ENCODE data around the gene UMODL1. TPM values are rescaled to one million over a fixed set of nuclear protein-coding genes. Genes with fewer than 3 reads are reported as not detected.

UMODL1 gene
- total and polyA plus RNA-seq, 10 of the 15 experiments (the other 5 are each of a cell fraction or from before 2014, with no cell fraction given) = 0.01 to 0.11 (median 0.03) TPM; not detected in 5

DNA sequence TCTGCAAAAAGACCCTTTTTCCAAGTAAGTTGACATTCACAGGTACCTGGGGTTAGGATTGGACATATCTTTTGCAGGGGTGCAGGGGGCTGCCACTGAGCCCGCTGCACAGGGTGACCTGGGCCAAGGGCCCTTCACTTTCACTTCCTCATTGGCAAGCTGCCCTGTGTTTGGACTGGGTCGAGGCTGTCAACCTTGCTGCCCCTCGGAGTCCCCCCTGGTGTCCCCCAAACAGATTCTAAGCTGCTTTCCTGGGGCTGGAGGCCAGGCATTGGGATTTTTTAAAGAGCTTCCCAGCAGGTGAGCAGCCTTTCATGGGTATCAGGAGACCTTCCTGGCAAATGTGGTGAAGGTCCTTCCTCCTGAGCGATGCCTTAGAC is 7.9 kb upstream of the UMODL1 start (continued):
- TF ChIP-seq, protein P1, sequence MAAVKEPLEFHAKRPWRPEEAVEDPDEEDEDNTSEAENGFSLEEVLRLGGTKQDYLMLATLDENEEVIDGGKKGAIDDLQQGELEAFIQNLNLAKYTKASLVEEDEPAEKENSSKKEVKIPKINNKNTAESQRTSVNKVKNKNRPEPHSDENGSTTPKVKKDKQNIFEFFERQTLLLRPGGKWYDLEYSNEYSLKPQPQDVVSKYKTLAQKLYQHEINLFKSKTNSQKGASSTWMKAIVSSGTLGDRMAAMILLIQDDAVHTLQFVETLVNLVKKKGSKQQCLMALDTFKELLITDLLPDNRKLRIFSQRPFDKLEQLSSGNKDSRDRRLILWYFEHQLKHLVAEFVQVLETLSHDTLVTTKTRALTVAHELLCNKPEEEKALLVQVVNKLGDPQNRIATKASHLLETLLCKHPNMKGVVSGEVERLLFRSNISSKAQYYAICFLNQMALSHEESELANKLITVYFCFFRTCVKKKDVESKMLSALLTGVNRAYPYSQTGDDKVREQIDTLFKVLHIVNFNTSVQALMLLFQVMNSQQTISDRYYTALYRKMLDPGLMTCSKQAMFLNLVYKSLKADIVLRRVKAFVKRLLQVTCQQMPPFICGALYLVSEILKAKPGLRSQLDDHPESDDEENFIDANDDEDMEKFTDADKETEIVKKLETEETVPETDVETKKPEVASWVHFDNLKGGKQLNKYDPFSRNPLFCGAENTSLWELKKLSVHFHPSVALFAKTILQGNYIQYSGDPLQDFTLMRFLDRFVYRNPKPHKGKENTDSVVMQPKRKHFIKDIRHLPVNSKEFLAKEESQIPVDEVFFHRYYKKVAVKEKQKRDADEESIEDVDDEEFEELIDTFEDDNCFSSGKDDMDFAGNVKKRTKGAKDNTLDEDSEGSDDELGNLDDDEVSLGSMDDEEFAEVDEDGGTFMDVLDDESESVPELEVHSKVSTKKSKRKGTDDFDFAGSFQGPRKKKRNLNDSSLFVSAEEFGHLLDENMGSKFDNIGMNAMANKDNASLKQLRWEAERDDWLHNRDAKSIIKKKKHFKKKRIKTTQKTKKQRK (IDR thresholded peaks at IDR 0.05; ENCODE audit: low read depth, low read length) = no peak
- TF ChIP-seq EZH2 (IDR thresholded peaks at IDR 0.05; ENCODE audit: borderline replicate concordance, control insufficient read depth, low read depth, low read length) (no peak), PAX5 (IDR thresholded peaks at IDR 0.05; ENCODE audit: borderline replicate concordance, low read depth, low read length) (no peak), BMI1 (IDR thresholded peaks at IDR 0.05; ENCODE audit: borderline replicate concordance) (no peak), CHD4 (IDR thresholded peaks at IDR 0.05) (no peak), ZBTB33 (IDR thresholded peaks at IDR 0.05) (no peak), STAT1 (conservative IDR thresholded peaks at IDR 0.05) (no peak), MAX (IDR thresholded peaks at IDR 0.05; ENCODE audit: low read depth, low read length) (no peak), SMAD1 (IDR thresholded peaks at IDR 0.05; ENCODE audit: low read depth, partially characterized antibody) (no peak), MYB (IDR thresholded peaks at IDR 0.05; ENCODE audit: borderline replicate concordance, low read depth, low read length) (0 out of 2 replicates have a peak, but pooled peaks have one; percentile 18)
- TF ChIP-seq, protein P2, sequence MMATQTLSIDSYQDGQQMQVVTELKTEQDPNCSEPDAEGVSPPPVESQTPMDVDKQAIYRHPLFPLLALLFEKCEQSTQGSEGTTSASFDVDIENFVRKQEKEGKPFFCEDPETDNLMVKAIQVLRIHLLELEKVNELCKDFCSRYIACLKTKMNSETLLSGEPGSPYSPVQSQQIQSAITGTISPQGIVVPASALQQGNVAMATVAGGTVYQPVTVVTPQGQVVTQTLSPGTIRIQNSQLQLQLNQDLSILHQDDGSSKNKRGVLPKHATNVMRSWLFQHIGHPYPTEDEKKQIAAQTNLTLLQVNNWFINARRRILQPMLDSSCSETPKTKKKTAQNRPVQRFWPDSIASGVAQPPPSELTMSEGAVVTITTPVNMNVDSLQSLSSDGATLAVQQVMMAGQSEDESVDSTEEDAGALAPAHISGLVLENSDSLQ (IDR thresholded peaks at IDR 0.05) = peak; percentile 55
- TF ChIP-seq, protein P3, sequence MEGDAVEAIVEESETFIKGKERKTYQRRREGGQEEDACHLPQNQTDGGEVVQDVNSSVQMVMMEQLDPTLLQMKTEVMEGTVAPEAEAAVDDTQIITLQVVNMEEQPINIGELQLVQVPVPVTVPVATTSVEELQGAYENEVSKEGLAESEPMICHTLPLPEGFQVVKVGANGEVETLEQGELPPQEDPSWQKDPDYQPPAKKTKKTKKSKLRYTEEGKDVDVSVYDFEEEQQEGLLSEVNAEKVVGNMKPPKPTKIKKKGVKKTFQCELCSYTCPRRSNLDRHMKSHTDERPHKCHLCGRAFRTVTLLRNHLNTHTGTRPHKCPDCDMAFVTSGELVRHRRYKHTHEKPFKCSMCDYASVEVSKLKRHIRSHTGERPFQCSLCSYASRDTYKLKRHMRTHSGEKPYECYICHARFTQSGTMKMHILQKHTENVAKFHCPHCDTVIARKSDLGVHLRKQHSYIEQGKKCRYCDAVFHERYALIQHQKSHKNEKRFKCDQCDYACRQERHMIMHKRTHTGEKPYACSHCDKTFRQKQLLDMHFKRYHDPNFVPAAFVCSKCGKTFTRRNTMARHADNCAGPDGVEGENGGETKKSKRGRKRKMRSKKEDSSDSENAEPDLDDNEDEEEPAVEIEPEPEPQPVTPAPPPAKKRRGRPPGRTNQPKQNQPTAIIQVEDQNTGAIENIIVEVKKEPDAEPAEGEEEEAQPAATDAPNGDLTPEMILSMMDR (IDR thresholded peaks at IDR 0.05 in 2 of 3, conservative IDR thresholded peaks at IDR 0.05 in 1 of 3; ENCODE audit: control insufficient read depth in 2 of 3, extremely low read depth in 1 of 3, insufficient read depth in 1 of 3, low read depth in 3 of 3, low read length in 3 of 3) = no peak
- TF ChIP-seq, protein P4, sequence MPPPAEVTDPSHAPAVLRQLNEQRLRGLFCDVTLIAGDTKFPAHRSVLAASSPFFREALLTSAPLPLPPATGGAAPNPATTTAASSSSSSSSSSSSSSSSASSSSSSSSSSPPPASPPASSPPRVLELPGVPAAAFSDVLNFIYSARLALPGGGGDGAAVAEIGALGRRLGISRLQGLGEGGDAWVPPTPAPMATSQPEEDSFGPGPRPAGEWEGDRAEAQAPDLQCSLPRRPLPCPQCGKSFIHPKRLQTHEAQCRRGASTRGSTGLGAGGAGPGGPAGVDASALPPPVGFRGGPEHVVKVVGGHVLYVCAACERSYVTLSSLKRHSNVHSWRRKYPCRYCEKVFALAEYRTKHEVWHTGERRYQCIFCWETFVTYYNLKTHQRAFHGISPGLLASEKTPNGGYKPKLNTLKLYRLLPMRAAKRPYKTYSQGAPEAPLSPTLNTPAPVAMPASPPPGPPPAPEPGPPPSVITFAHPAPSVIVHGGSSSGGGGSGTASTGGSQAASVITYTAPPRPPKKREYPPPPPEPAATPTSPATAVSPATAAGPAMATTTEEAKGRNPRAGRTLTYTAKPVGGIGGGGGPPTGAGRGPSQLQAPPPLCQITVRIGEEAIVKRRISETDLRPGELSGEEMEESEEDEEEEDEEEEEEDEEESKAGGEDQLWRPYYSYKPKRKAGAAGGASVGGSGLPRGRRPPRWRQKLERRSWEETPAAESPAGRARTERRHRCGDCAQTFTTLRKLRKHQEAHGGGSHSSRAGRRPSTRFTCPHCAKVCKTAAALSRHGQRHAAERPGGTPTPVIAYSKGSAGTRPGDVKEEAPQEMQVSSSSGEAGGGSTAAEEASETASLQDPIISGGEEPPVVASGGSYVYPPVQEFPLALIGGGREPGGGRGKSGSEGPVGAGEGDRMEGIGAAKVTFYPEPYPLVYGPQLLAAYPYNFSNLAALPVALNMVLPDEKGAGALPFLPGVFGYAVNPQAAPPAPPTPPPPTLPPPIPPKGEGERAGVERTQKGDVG (CRISPR knock-in tag; IDR thresholded peaks at IDR 0.05) = no peak

Measured in GM12878 (cell line).